Astrocyte (in vitro differentiated cells and primary cell): ENCODE measurements around the gene CFAP52. TPM values are rescaled to one million over a fixed set of nuclear protein-coding genes. Genes with fewer than 3 reads are reported as not detected.

Source experiments
- DNase-seq: peaks from one replicate; pipeline ENCODE4 v3.0.0-alpha.2; 2010; ENCODE audit warnings: low read depth
- FAIRE-seq: peaks from 2 replicates; lab custom pipeline; 2011; peaks lifted over from hg19 to GRCh38; lab: Jason Lieb, UNC
- H2AFZ ChIP-seq: 2 replicates; pipeline ENCODE4 v1.6.0; 2012; ENCODE audit warnings: low read depth, low read length, inconsistent platforms
- H3K27ac ChIP-seq: 2 replicates; pipeline ENCODE4 v1.5.1; 2011; ENCODE audit warnings: low read depth, low read length, inconsistent platforms
- H3K27me3 ChIP-seq: 2 replicates; pipeline ENCODE4 v1.6.0; 2011; ENCODE audit warnings: low read length, inconsistent platforms; ENCODE audit not compliant: insufficient read depth
- H3K36me3 ChIP-seq: 2 replicates; pipeline ENCODE4 v1.5.1; 2011; ENCODE audit warnings: low read length, inconsistent platforms; ENCODE audit not compliant: insufficient read depth
- H3K4me1 ChIP-seq: 2 replicates; pipeline ENCODE4 v1.5.1; 2011; ENCODE audit warnings: low read length, inconsistent platforms; ENCODE audit not compliant: insufficient read depth
- H3K4me2 ChIP-seq: 2 replicates; pipeline ENCODE4 v1.6.0; 2012; ENCODE audit warnings: low read length, inconsistent platforms
- H3K4me3 ChIP-seq: 2 replicates; pipeline ENCODE4 v1.5.1; 2011; ENCODE audit warnings: low read depth, mild to moderate bottlenecking, low read length, inconsistent platforms; ENCODE audit not compliant: insufficient read depth
- H3K79me2 ChIP-seq: 2 replicates; pipeline ENCODE4 v1.6.0; 2012; ENCODE audit warnings: mild to moderate bottlenecking, low read length, inconsistent platforms; ENCODE audit not compliant: insufficient read depth
- H3K9ac ChIP-seq: 2 replicates; pipeline ENCODE4 v1.6.0; 2012; ENCODE audit warnings: mild to moderate bottlenecking, low read length, inconsistent platforms
- H3K9me3 ChIP-seq: 2 replicates; pipeline ENCODE4 v1.5.1; 2012; ENCODE audit warnings: low read depth, mild to moderate bottlenecking, low read length, inconsistent platforms; ENCODE audit not compliant: insufficient read depth
- H4K20me1 ChIP-seq: 2 replicates; pipeline ENCODE4 v1.6.0; 2012; ENCODE audit warnings: low read length, inconsistent platforms; ENCODE audit not compliant: insufficient read depth
- H3K27ac Mint-ChIP-seq: one replicate; pipeline ENCODE4 v1.8.0; 2021; ENCODE audit warnings: mild to moderate bottlenecking, mixed read lengths; ENCODE audit not compliant: unreplicated experiment
- H3K27me3 Mint-ChIP-seq: one replicate; pipeline ENCODE4 v1.8.0; 2021; ENCODE audit warnings: low read depth, mixed read lengths; ENCODE audit not compliant: unreplicated experiment
- H3K36me3 Mint-ChIP-seq: one replicate; pipeline ENCODE4 v1.8.0; 2021; ENCODE audit warnings: low read depth, mixed read lengths; ENCODE audit not compliant: unreplicated experiment
- H3K4me1 Mint-ChIP-seq: one replicate; pipeline ENCODE4 v1.8.0; 2021; ENCODE audit warnings: low read depth, mixed read lengths; ENCODE audit not compliant: unreplicated experiment
- H3K4me3 Mint-ChIP-seq: one replicate; pipeline ENCODE4 v1.8.0; 2021; ENCODE audit warnings: mild to moderate bottlenecking, moderate library complexity, mixed read lengths; ENCODE audit not compliant: unreplicated experiment
- H3K9me3 Mint-ChIP-seq: one replicate; pipeline ENCODE4 v1.8.0; 2021; ENCODE audit warnings: mild to moderate bottlenecking, mixed read lengths; ENCODE audit not compliant: unreplicated experiment
- EZH2 ChIP-seq: IDR thresholded peaks from 2 replicates; pipeline ENCODE4 v1.6.1; 2012; ENCODE audit warnings: mild to moderate bottlenecking, low read length, inconsistent platforms; ENCODE audit not compliant: insufficient read depth
- total RNA-seq: library from RNA; stranded (reverse); gene quantifications from 2 replicates; pipeline ENCODE4 v1.2.1, GENCODE V29; 2021
- TF ChIP-seq, protein P1 (sequence below): IDR thresholded peaks from 2 replicates; pipeline ENCODE4 v1.5.1; 2011; ENCODE audit warnings: low read depth, mild to moderate bottlenecking, inconsistent platforms, low read length, moderate library complexity; ENCODE audit not compliant: insufficient read depth

The CFAP52 gene
- total RNA-seq, 1 donor from 2014 or later = not detected

DNA sequence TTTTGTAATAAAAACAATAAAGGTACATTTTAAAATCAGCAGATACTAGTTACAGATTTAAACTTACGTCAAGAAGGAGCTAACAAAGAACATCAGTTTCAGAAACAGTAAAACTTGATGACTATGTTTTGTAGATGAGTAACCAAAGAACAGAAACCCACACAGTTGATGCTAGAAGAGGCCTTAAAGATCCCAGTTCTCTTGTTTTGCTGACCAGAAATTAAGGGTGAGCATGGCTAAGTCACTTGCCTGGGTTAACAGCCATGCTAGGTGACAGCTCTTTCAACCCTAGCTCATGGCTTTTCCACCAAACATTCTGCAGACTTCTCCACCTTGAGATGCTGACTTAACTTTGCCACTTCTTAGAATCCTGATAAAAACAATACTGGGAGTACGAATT is 27.2 kb upstream of the CFAP52 start:
- Histone ChIP-seq H3K9me3 (no peaks in the 10 kb centered on the region), H3K4me1 (no peaks in the 10 kb centered on the region), H3K9ac (no peak overlapping the region), H3K27me3 (no peaks in the 10 kb centered on the region), H3K4me3 (no peak overlapping the region), H4K20me1 (no peaks in the 10 kb centered on the region), H2AFZ (no peak overlapping the region), H3K27ac (no peak overlapping the region), H3K4me2 (no peak overlapping the region), H3K36me3 (no peaks in the 10 kb centered on the region), H3K79me2 (no peaks in the 10 kb centered on the region)
- FAIRE-seq (no peak), DNase-seq (no peak)
- H3K4me1 Mint-ChIP-seq = no peaks in the 10 kb centered on the region
- H3K9me3 Mint-ChIP-seq = no peaks in the 10 kb centered on the region
- no peaks in the 10 kb centered on the region for H3K27me3 Mint-ChIP-seq
- TF ChIP-seq EZH2 = no peak
- TF ChIP-seq, protein P1, sequence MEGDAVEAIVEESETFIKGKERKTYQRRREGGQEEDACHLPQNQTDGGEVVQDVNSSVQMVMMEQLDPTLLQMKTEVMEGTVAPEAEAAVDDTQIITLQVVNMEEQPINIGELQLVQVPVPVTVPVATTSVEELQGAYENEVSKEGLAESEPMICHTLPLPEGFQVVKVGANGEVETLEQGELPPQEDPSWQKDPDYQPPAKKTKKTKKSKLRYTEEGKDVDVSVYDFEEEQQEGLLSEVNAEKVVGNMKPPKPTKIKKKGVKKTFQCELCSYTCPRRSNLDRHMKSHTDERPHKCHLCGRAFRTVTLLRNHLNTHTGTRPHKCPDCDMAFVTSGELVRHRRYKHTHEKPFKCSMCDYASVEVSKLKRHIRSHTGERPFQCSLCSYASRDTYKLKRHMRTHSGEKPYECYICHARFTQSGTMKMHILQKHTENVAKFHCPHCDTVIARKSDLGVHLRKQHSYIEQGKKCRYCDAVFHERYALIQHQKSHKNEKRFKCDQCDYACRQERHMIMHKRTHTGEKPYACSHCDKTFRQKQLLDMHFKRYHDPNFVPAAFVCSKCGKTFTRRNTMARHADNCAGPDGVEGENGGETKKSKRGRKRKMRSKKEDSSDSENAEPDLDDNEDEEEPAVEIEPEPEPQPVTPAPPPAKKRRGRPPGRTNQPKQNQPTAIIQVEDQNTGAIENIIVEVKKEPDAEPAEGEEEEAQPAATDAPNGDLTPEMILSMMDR = no peak
- no peak overlapping the region for H3K27ac Mint-ChIP-seq
- no peak overlapping the region for H3K4me3 Mint-ChIP-seq
- H3K36me3 Mint-ChIP-seq = no peaks in the 10 kb centered on the region

DNA sequence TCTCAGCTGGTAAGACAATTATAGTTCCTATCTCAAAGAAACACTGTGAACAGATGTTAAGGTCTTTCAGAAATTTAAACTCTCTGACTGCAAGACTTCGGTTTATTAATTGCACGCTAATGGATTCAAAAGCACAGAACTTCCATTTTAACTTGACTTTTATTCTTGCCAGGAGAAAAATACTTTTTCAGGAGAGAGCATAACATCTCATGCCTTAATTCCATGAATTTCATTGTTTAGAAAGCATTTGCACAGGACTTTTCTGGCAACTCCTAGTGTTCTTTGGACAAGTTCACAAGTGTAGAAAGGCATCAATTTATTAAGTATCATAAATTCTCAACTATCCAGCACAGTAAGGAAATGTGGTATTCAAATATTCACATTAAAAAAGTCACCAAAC is 23.3 kb upstream of the CFAP52 start:
- no peaks in the 10 kb centered on the region for H3K9me3 ChIP-seq
- Mint-ChIP-seq H3K36me3 (peaks cover 2% of the 10 kb centered on the region), H3K9me3 (no peaks in the 10 kb centered on the region), H3K4me1 (no peaks in the 10 kb centered on the region), H3K27ac (no peak overlapping the region), H3K4me3 (no peak overlapping the region), H3K27me3 (no peaks in the 10 kb centered on the region)
- no peaks in the 10 kb centered on the region for H3K36me3 ChIP-seq
- H3K4me2 ChIP-seq = no peak overlapping the region
- H3K27me3 ChIP-seq = no peaks in the 10 kb centered on the region
- no peak overlapping the region for H2AFZ ChIP-seq
- no peak overlapping the region for H3K4me3 ChIP-seq
- H4K20me1 ChIP-seq = peaks cover 11% of the 10 kb centered on the region
- H3K4me1 ChIP-seq = no peaks in the 10 kb centered on the region
- TF ChIP-seq EZH2 = no peak
- TF ChIP-seq, protein P1 = no peak
- DNase-seq (no peak), FAIRE-seq (no peak)
- H3K79me2 ChIP-seq = no peaks in the 10 kb centered on the region
- no peak overlapping the region for H3K27ac ChIP-seq
- H3K9ac ChIP-seq = no peak overlapping the region

DNA sequence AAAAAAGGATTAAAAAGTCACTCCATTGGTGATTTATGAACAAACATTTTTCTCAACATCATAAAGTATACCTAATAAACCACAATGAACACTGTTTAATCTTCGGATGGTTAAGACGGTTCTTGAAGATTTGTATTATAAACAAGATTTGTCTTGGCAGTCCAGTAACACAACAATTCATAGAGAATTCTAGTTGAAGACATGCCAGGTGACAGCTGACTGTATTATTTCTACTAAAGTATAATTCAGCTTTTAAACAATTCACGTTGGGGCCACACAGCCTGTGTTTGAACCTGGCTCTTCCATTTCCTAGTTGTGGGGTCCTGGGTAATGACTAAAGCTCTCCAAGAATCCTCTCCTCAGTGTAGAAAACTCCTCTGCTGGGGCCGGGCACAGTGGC is 22.8 kb upstream of the CFAP52 start:
- no peak for DNase-seq
- Histone ChIP-seq H3K27ac (no peak overlapping the region), H3K9me3 (no peaks in the 10 kb centered on the region), H2AFZ (no peak overlapping the region), H3K27me3 (no peaks in the 10 kb centered on the region), H3K36me3 (no peaks in the 10 kb centered on the region), H3K79me2 (no peaks in the 10 kb centered on the region), H4K20me1 (peaks cover 14% of the 10 kb centered on the region), H3K9ac (no peak overlapping the region), H3K4me1 (no peaks in the 10 kb centered on the region), H3K4me3 (no peak overlapping the region), H3K4me2 (no peak overlapping the region)
- Mint-ChIP-seq H3K27me3 (no peaks in the 10 kb centered on the region), H3K27ac (no peak overlapping the region), H3K4me1 (no peaks in the 10 kb centered on the region), H3K36me3 (peaks cover 3% of the 10 kb centered on the region), H3K9me3 (no peaks in the 10 kb centered on the region), H3K4me3 (no peak overlapping the region)
- FAIRE-seq = no peak
- TF ChIP-seq, protein P1 = no peak
